Lung microvascular endothelial cell (primary cell): Measurements from ENCODE around the gene ASH1L. TPM values are rescaled to one million over a fixed set of nuclear protein-coding genes. Genes with fewer than 3 reads are reported as not detected.
"Not testable (repeated sequence)": the region's sequence is repeated elsewhere in the genome, so short reads cannot be mapped to it uniquely, and the experiment has no call there.

Experiments
- DNase-seq, 2 donors: peaks; one replicate each; pipeline versions ENCODE4 v3.0.0 to v3.0.0-alpha.2; 2010; ENCODE audit warnings: low read depth in 2 of 2
- total RNA-seq: library from RNA; depleted of rRNA; stranded (reverse); fragments of >200 nt; gene quantifications from 2 replicates; pipeline ENCODE4 v1.2.1, GENCODE V29; 2014

ASH1L gene, protein sequence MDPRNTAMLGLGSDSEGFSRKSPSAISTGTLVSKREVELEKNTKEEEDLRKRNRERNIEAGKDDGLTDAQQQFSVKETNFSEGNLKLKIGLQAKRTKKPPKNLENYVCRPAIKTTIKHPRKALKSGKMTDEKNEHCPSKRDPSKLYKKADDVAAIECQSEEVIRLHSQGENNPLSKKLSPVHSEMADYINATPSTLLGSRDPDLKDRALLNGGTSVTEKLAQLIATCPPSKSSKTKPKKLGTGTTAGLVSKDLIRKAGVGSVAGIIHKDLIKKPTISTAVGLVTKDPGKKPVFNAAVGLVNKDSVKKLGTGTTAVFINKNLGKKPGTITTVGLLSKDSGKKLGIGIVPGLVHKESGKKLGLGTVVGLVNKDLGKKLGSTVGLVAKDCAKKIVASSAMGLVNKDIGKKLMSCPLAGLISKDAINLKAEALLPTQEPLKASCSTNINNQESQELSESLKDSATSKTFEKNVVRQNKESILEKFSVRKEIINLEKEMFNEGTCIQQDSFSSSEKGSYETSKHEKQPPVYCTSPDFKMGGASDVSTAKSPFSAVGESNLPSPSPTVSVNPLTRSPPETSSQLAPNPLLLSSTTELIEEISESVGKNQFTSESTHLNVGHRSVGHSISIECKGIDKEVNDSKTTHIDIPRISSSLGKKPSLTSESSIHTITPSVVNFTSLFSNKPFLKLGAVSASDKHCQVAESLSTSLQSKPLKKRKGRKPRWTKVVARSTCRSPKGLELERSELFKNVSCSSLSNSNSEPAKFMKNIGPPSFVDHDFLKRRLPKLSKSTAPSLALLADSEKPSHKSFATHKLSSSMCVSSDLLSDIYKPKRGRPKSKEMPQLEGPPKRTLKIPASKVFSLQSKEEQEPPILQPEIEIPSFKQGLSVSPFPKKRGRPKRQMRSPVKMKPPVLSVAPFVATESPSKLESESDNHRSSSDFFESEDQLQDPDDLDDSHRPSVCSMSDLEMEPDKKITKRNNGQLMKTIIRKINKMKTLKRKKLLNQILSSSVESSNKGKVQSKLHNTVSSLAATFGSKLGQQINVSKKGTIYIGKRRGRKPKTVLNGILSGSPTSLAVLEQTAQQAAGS (N-terminal part only)
- 12.0 and 17.9 TPM in 2 replicates for total RNA-seq

DNA sequence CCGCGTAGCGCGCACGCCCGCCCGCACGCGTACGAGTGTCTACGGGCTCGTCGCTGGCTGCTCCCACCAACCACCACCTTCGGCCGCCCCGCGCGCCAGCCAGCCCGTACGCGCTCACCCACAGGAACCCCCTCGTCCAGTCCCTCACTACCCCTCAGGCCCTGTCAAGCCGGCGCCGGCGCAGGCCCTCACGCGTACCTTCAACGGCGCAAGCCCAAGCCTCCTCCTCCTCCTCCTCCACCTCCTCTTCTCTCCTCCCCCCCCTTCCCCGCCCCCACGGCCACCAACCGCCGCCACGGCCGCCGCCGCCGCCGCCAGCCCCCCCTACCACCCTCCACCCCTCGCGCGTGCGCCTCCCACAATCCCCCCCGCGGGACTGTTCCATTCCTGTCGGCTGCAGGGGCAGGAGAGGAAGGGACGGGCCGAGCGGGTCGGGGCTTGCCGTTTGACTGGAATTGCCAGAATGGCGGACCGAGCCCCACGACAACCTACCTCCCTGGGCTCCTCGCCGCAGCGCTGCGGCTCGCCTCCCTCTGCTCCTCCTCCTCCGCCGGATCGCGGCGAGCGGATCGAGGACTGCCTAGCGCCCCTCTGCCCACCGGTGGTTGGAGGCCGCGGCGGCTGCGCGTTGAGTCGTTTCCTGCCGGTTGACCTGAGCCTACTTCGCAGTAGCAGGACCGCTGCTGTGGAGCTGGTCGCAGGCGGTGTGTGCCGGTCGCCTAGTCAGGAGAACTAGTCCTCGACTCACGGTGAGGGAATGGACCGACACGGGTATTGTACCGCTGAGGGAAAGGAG is at the start of gene ASH1L:
ASH1L (minus strand) TSS at position 223 of the 796 bp plus-strand sequence. CDS start 41,284 bp downstream, outside the sequence.
- peak; percentile 95 to 97 for DNase-seq

DNA sequence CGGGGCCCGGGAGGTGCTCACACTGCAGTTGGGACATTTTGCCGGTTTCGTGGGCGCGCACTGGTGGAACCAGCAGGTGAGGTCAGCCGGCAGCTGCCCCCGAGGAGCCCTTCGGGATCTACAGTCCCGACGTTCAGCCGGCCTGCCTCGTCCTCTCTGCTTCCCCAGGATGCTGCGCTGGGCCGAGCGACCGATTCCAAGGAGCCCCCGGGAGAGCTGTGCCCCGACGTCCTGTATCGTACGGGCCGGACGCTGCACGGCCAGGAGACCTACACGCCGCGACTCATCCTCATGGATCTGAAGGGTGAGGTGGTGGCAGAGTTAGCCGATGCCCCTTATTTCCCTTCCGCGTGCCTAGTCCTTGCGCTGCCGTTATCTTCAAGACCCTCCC is 47.6 kb upstream of the ASH1L start:
- DNase-seq = not testable (repeated sequence)

DNA sequence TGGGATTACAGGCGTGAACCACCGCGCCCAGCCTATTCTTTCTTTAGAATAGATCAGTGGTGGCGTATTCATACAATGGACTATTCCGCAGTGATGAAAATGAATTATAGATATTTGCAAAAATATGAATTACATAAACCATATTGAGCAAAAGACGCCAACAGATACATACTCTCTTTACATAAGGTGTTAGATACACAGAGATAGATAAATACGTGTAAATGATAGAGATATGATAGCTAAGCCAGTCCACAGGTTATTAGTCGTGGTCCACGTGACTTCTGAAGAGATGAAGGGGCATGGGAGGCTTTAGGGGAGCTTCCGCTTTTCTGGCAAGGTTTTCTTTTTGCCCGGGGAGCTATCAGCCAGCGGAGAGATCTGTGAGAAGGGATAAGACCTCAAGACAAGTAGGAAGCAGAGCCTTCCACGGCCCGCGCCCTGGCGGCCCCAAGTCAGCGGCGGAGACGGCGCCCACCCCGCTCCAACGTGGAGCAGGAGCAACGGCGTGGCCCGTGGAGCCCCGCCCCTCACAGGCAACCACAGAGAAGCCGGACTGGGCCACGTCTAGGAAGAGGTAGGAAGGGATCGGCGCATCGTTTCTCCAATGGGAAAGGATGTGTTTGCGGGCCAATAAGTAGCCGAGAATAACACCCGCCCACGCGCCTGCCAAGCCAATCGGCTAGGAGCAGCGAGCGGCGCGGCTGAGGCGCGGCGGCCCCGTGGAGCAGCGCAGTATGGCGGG is 47.1 kb upstream of the ASH1L start, which contains the start of gene MSTO1:
MSTO1 (plus strand) TSS at position 704 of the 742 bp plus-strand sequence; CDS start at position 735, 31 bp downstream.
- DNase-seq = peak; percentile 98

DNA sequence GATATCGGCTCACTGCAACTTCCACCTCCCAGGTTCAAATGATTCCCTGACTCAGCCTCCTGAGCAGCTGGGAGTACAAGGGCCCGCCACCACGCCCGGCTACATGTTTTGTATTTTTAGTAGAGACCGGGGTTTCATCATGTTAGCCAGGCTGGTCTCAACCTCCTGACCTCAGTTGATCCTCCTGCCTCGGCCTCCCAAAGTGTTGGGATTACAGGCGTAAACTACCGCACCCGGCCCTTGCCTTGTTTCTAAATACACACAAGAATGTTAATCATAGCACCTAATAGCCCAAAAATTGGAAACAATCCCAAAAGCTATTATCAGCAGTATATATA is 46.3 kb upstream of the ASH1L start:
- no peak for DNase-seq

DNA sequence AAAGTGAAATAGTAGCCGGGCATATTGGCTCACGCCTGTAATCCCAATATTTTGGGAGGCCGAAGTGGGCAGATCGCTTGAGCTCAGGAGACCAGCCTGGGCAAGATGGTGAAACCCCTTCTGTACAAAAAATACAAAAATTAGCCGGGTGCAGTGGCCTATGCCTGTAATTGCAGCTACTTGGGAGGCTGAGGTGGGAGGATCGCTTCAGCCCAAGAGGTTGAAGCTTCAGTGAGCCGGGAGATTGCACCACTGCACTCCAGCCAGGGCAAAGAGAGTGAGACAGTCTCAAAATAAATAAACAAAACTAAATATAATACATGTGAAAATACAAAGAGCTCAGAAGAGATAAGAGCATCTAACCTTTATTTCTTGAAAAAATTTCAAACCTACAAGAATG is 45.1 kb upstream of the ASH1L start:
- DNase-seq = no peak

DNA sequence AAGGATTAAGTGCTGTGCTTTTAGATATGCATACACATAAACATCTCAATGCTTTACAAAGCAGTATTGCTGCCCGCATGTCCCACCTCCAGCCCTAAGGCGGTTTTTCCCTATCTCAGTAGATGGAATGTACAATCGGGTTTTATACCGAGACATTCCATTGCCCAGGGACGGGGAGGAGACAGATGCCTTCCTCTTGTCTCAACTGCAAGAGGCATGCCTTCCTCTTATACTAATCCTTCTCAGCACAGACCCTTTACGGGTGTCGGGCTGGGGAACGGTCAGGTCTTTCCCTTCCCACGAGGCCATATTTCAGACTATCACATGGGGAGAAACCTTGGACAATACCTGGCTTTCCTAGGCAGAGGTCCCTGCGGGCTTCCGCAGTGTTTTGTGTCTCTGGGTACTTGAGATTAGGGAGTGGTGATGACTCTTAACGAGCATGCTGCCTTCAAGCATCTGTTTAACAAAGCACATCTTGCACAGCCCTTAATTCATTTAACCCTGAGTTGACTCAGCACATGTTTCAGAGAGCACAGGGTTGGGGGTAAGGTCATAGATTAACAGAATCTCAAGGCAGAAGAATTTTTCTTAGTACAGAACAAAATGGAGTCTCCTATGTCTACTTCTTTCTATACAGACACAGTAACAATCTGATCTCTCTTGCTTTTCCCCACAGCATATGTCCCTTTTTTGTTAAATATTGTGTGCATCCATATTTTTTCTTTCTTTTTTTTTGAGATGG is 37.4 kb upstream of the ASH1L start:
- DNase-seq = not testable (repeated sequence)

DNA sequence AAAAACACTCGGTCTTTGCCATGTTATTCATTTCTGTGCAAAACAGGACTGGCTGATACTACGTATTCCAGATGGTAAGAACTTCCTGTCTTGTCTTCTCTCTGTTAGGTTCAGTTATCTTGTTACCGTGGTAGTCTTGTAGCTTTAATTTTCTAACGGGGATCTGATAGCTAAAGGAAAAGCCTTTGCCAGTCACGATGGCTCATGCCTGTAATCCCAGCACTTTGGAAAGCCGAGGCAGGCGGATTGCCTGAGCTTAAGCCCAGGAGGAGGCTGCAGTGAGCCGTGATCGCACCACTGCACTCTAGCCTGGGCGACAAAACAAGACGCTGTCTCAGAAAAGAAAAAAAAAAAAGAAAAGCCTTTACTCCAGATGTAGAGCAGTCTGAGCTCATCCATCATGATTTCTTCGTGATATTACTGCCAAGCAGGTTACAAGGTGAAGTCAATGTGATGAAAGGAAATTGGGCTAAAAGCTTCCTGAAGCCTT is 36.3 kb upstream of the ASH1L start:
- DNase-seq = peak; percentile 21 to 55

DNA sequence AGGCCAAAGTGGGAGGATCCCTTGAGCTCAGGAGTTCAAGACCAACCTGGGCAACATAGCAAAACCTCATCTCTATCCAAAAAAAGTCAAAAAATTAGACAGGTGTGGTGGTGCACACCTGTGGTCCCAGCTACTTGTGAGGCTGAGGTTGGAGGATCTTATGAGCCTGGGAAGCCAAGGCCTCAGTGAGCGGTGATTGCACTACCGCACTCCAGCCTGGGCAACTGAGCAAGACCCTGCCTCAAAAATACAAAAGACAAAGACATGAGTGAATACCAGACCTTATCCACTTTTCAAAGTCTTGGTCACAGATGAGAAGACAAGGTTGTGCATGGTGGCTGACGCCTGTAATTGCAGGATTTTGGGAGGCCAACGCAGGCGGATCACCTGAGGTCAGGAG is 34.3 kb upstream of the ASH1L start:
- no peak for DNase-seq

DNA sequence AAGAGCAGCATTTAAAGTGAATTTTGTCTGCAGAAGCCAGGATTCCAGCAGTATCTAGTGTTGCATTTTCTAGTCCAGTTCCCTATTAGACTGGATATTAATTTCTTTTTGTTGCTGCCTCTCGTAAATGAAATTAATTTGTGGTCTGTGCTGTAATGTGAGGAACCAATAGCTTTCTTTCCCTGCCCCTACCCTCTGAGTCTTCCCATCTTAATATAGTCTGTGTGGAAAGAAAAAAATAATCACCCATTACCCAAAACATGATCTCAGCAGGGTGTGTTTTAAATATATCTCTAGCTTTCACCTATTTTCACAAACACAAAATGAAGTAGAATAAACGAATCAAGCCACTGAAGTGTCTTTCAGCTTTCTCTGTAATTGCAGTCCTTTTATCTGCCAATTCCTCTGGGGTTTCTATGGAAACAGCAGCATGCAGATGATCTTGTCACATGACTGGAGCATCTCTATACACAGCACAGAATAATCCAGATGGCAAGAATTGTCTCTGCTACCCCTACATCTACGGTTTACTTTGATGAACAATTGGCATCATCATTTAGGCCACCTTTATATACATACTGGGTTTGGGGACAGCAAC is 33.4 kb upstream of the ASH1L start:
- DNase-seq = not testable (repeated sequence)

DNA sequence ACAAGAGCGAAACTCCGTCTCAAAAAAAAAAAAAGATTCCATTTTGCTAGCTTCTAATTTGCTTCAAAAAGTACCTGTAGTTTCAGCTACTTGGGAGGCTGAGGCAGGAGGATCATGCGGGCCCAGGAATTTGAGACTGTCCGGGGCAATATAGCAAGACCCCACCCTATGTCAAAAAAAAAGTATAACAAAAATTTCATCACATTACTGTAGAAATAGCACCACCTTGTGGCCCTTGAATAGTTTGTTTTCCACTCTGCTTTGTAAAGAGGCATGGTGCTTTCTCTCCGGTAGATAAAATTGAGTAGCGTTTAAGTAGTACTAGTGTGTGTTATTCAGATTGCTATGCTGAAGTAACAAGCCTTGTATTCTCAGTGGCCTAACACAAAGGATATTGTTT is 29.2 kb upstream of the ASH1L start:
- peak; percentile 76 to 83 for DNase-seq

DNA sequence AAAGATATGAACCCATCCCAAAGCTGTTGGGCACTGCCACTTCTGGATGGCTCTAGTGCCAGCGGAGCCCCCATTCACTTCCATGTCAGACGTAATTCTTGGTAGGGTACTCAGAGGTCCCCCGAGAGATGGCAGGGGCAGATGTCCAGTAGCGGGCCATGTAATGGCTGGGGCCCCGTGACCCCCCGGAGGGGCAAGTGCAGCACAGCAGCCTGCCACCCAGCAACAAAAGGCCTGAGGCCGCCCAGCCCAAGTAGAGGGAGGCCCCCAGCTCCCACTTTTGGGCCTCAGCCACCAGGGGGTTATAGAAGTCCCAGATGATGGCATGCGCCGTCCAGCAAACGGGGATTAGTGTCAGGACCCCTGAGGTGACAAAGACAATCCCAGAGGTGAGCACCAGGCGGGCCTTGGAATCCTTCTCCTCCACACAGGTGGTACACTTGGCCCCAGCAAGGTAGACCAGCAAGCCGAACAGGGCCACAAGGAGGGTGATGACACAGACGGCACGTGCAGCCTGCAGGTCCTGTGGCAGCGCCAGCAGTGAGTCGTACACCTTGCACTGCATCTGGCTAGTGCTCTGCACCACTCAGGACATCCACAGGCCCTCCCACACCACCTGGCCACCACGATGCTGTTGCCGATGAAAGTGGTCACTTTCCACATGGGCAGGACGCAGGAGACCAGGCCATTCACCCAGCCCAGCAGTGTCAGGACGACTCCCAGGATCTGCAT is 28.1 kb upstream of the ASH1L start:
- DNase-seq = not testable (repeated sequence)

DNA sequence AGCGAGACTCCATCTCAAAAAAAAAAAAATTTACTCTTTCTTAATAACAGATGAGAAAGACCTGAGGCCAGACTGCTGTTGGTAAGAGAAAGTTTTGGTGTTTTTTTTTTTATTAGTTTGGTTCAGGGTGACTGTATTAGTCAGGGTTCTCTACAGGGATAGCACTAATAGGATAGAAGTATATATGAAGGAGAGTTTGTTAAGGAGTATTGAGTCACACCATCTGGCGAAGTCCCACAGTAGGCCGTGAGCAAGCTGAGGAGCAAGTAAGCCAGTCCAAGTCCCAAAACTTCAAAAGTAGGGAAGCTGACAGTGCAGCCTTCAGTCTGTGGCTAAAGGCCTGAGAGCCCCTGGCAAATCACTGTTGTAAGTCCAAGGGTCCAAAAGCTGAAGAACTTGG is 26.7 kb upstream of the ASH1L start:
- not testable (repeated sequence) for DNase-seq

DNA sequence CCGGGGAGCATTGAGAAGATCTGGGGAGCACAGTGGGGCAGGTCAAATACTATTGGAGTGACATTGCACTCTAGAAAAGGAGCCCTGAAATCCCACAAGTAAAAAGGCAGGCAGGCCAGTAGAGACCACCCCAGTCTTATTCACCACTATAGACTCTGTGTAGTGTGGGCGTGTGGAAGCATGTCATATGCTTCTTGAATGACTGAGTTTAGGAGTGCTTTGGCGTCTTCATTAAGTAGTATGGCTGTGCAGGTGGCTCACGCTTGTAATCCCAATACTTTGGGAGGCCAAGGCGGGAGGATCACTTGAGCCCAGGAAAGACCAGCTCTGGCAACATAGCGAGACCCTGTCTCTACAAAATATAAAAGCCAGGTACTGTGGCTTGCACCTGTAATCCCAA is 21.2 kb upstream of the ASH1L start:
- not testable (repeated sequence) for DNase-seq

DNA sequence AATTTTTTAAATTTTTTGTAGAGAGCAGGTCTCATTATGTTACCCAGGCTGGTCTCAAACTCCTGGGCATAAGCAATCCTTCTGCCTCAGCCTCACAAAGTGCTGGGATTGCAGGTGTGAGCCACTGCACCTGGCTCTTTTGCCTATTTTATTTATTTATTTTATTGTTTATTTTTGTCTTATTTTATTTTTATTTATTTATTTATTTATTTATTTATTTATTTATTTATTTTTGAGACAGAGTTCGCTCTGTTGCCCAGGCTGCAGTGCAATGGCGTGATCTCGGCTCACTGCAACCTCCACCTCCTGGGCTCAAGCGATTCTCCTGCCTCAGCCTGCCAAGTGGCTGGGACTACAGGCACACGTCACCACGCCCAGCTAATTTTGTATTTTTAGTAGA is 13.0 kb upstream of the ASH1L start:
- not testable (repeated sequence) for DNase-seq

DNA sequence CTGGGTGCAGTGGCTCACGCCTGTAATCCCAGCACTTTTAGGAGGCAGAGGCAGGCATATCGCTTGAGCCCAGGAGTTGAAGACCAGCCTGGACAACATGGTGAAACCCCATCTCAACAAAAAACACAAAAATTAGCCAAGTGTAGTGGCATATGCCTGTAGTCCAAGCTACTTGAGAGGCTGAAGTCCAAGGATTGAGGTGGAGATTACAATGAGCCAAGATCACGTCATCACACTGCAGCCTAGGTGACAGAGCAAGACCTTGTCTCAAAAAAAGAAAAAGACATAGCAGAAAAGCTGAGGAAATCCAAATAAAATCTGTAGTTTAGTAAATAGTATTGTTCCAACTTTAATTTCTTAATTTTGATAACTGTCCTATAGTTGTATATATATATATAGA is 11.5 kb upstream of the ASH1L start:
- DNase-seq = no peak

DNA sequence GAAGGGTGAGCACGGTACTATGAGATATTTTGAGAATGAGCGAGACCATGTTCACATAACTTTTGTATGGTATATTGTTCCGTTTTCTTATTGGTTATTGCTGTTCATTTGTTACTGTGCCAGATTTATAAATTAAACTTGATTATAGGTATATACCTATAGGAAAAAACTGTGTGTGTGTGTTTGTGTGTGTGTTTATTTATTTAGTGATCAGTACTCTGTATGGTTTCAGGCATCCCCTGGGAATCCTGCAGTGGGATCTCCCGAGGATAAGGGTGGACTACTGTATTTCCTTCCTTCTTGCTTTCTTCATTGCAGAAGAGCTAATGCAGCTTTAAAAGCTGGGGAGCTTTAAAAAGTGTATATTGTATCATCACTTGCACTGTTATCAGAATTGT is 8.0 kb upstream of the ASH1L start:
- DNase-seq = no peak

DNA sequence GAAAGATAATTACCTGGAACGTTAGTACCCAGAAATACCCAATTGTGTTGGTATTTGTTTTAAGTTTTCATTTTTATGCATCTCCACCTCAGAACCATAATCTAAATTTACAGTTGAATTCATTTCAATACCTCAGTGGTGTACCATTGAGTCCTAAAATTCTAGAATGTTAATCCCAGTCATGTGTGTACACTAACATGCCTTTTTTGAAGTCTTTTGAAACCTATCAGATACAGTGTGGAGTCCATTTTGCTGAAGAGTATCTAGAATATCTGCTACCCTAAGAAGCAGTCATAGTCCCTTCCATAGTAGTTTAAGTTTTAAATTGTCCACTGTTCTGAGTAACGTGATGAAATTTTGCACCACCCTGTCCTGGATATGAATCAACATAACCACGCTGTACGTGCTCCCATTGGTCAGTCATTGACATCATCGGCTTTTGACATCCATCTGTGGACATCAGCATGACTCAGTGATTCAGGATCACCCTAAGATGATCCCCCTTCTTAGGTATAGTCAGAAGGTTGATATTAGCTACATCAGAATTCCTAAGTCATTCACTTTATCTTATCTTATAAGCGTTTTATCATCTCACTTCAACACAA is 7.5 kb upstream of the ASH1L start:
- peak in 1 of 2 donors; percentile 44 for DNase-seq
